ENCODE results near the gene CFAP119.

Gene CFAP119

DNA sequence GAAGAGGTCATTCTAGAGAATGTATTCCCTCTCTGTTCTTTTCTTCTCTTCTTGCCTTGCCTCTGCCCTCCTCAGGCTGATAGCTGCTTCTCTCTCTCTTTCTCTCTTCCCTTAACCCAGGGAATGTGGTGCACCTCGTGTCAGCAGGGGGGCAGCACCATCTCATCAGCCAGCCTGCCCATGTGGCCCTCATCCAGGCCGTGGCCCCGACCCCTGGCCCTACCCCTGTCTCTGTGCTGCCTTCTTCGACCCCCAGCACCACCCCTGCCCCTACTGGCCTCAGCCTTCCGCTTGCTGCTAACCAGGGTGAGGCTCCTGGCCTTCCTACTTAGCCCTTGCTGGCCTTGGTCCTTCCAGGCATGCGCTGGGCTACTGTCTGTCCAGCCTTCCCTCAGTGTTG is 39.4 kb downstream of the CFAP119 start:
- no peak for ATAC-seq
- TF ChIP-seq ZNF565 (CRISPR knock-in tag; conservative IDR thresholded peaks at IDR 0.05; ENCODE audit: low read depth) = no peak
- TF ChIP-seq, protein P1, sequence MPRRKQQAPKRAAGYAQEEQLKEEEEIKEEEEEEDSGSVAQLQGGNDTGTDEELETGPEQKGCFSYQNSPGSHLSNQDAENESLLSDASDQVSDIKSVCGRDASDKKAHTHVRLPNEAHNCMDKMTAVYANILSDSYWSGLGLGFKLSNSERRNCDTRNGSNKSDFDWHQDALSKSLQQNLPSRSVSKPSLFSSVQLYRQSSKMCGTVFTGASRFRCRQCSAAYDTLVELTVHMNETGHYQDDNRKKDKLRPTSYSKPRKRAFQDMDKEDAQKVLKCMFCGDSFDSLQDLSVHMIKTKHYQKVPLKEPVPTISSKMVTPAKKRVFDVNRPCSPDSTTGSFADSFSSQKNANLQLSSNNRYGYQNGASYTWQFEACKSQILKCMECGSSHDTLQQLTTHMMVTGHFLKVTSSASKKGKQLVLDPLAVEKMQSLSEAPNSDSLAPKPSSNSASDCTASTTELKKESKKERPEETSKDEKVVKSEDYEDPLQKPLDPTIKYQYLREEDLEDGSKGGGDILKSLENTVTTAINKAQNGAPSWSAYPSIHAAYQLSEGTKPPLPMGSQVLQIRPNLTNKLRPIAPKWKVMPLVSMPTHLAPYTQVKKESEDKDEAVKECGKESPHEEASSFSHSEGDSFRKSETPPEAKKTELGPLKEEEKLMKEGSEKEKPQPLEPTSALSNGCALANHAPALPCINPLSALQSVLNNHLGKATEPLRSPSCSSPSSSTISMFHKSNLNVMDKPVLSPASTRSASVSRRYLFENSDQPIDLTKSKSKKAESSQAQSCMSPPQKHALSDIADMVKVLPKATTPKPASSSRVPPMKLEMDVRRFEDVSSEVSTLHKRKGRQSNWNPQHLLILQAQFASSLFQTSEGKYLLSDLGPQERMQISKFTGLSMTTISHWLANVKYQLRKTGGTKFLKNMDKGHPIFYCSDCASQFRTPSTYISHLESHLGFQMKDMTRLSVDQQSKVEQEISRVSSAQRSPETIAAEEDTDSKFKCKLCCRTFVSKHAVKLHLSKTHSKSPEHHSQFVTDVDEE (CRISPR knock-in tag; IDR thresholded peaks at IDR 0.05) = no peak
- TF ChIP-seq CSDC2 (CRISPR knock-in tag; IDR thresholded peaks at IDR 0.05) = no peak
- TF ChIP-seq TOX (CRISPR knock-in tag; IDR thresholded peaks at IDR 0.05; ENCODE audit: borderline replicate concordance) = no peak
- TF ChIP-seq, protein P2, sequence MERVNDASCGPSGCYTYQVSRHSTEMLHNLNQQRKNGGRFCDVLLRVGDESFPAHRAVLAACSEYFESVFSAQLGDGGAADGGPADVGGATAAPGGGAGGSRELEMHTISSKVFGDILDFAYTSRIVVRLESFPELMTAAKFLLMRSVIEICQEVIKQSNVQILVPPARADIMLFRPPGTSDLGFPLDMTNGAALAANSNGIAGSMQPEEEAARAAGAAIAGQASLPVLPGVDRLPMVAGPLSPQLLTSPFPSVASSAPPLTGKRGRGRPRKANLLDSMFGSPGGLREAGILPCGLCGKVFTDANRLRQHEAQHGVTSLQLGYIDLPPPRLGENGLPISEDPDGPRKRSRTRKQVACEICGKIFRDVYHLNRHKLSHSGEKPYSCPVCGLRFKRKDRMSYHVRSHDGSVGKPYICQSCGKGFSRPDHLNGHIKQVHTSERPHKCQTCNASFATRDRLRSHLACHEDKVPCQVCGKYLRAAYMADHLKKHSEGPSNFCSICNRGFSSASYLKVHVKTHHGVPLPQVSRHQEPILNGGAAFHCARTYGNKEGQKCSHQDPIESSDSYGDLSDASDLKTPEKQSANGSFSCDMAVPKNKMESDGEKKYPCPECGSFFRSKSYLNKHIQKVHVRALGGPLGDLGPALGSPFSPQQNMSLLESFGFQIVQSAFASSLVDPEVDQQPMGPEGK (CRISPR knock-in tag; IDR thresholded peaks at IDR 0.05; ENCODE audit: borderline replicate concordance) = no peak
- no peak for TF ChIP-seq ZFP30 (CRISPR knock-in tag; IDR thresholded peaks at IDR 0.05)
- no peak for TF ChIP-seq RARB (CRISPR knock-in tag; IDR thresholded peaks at IDR 0.05)

DNA sequence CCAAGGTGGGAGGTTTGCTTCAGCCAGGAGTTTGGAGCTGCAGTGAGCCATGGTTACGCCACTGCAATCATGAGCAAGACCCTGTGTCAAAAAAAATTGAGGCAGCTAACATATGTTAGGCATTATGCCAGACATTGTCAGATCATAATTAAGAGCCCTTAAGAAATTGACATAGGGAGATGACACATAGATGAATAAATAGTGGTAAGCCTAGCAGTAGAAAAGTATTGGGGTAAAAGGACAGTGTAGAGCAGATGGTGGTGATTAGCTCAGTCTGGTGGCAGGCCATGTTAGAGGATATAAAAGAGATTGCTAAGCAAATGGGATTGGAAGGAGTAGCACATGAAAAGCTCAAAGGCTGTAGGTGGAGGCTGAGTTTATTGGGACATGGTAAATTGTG is 40.3 kb downstream of the CFAP119 start:
- TF ChIP-seq ZNF565 (CRISPR knock-in tag; conservative IDR thresholded peaks at IDR 0.05; ENCODE audit: low read depth) (no peak), ISL1 (CRISPR knock-in tag; IDR thresholded peaks at IDR 0.05) (no peak), ARNTL (CRISPR knock-in tag; IDR thresholded peaks at IDR 0.05; ENCODE audit: borderline replicate concordance, low read depth) (no peak), PPARA (CRISPR knock-in tag; IDR thresholded peaks at IDR 0.05; ENCODE audit: borderline replicate concordance) (no peak), ESRRG (CRISPR knock-in tag; IDR thresholded peaks at IDR 0.05) (no peak), ZC3H10 (CRISPR knock-in tag; IDR thresholded peaks at IDR 0.05) (no peak), CSDC2 (CRISPR knock-in tag; IDR thresholded peaks at IDR 0.05) (no peak), TOX (CRISPR knock-in tag; IDR thresholded peaks at IDR 0.05; ENCODE audit: borderline replicate concordance) (no peak), BACH2 (CRISPR knock-in tag; IDR thresholded peaks at IDR 0.05; ENCODE audit: borderline replicate concordance) (no peak), ZNF8 (CRISPR knock-in tag; IDR thresholded peaks at IDR 0.05) (no peak), RARB (CRISPR knock-in tag; IDR thresholded peaks at IDR 0.05) (no peak), ZFP3 (CRISPR knock-in tag; IDR thresholded peaks at IDR 0.05) (no peak)
- TF ChIP-seq, protein P3, sequence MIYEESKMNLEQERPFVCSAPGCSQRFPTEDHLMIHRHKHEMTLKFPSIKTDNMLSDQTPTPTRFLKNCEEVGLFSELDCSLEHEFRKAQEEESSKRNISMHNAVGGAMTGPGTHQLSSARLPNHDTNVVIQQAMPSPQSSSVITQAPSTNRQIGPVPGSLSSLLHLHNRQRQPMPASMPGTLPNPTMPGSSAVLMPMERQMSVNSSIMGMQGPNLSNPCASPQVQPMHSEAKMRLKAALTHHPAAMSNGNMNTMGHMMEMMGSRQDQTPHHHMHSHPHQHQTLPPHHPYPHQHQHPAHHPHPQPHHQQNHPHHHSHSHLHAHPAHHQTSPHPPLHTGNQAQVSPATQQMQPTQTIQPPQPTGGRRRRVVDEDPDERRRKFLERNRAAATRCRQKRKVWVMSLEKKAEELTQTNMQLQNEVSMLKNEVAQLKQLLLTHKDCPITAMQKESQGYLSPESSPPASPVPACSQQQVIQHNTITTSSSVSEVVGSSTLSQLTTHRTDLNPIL (CRISPR knock-in tag; IDR thresholded peaks at IDR 0.05; ENCODE audit: low read depth) = no peak
- TF ChIP-seq, protein P1 (CRISPR knock-in tag; IDR thresholded peaks at IDR 0.05) = no peak
- TF ChIP-seq, protein P4, sequence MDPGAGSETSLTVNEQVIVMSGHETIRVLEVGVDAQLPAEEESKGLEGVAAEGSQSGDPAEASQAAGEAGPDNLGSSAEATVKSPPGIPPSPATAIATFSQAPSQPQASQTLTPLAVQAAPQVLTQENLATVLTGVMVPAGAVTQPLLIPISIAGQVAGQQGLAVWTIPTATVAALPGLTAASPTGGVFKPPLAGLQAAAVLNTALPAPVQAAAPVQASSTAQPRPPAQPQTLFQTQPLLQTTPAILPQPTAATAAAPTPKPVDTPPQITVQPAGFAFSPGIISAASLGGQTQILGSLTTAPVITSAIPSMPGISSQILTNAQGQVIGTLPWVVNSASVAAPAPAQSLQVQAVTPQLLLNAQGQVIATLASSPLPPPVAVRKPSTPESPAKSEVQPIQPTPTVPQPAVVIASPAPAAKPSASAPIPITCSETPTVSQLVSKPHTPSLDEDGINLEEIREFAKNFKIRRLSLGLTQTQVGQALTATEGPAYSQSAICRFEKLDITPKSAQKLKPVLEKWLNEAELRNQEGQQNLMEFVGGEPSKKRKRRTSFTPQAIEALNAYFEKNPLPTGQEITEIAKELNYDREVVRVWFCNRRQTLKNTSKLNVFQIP (CRISPR knock-in tag; IDR thresholded peaks at IDR 0.05; ENCODE audit: borderline replicate concordance, low read depth) = no peak
- TF ChIP-seq, protein P2 (CRISPR knock-in tag; IDR thresholded peaks at IDR 0.05; ENCODE audit: borderline replicate concordance) = no peak
- no peak for ATAC-seq

All from SK-N-SH treated with all-trans-retinoic acid at 6 μM for 48 hours (cell line).